GM12892 (cell line): Measurements from ENCODE around the gene SLC12A1.

ENCODE experiments used
- DNase-seq: peaks from one replicate; pipeline ENCODE4 v3.0.0; 2011; ENCODE audit not compliant: insufficient read length
- FAIRE-seq: peaks from 2 replicates; lab custom pipeline; 2011; peaks lifted over from hg19 to GRCh38; lab: Jason Lieb, UNC
- POLR2A ChIP-seq: IDR thresholded peaks from 2 replicates; pipeline ENCODE4 v1.6.1; 2011; ENCODE audit warnings: low read depth, low read length, control low read depth
- POLR2AphosphoS5 ChIP-seq: IDR thresholded peaks from 2 replicates; pipeline ENCODE4 v1.6.1; 2011; ENCODE audit warnings: low read depth, low read length, control low read depth
- TAF1 ChIP-seq: IDR thresholded peaks from 2 replicates; pipeline ENCODE4 v1.6.1; 2011; ENCODE audit warnings: low read depth, mild to moderate bottlenecking, control low read depth, low read length, borderline replicate concordance

SLC12A1 gene

DNA sequence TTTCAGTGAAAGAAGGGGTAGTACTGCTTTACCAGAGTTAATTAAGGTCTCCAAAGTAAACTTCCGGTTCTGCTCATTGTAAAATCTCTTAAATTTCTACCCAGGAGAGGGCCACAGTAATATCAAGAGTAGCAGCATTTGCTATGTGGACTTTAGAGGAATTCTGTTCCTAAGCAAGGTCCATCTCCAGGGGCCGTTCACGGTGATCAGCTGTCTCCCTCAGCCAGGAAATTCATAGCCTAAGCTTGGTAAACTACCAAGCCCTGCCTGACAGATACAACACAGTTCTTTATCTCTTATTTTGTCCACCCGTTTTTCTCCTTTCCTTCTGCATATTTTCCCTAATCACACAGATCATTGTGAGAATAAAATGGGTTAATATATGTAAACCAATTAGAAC lies 127.4 kb downstream of the SLC12A1 start:
- no peak for FAIRE-seq
- TF ChIP-seq POLR2AphosphoS5 (no peak), TAF1 (no peak), POLR2A (no peak)
- no peak for DNase-seq

DNA sequence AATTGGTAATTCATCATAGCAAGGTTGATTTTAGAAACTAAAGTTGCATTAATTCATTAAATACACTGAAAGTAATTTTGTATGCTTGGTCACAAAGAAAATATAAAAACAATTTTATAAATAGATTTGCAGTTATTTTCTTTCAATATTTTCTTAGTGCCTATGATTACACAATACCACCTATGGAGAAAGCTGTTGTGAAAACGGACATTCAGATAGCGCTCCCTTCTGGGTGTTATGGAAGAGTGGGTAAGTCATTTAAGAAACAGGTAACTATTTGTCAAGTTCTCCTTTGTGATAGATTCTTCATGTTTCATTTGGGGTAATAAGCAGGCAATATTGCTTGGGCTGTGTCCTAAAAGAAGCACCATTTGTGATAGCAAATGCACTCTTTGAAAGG lies 128.2 kb downstream of the SLC12A1 start:
- TF ChIP-seq POLR2AphosphoS5 = no peak
- TF ChIP-seq POLR2A = no peak
- no peak for TF ChIP-seq TAF1
- FAIRE-seq (no peak), DNase-seq (no peak)

DNA sequence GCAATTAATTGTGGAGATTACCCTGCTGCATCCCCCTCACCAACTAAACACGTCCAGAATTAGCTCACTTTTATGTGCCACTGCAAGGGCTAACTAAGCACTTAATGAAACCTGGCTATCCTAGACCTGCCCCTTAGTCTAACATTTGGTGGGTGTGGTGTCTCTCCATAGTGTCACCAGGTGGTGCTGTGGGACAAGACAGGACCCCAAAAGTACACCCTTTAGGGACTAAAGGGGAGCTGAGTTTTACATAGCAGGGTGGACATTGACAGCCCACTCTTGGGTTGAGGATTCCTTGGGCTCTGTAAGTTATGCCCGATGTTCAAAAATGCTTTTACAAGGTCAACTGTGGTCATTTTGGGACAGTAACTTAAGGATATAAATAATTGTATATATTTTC lies 130.8 kb downstream of the SLC12A1 start:
- DNase-seq (no peak), FAIRE-seq (peak; percentile 79)
- TF ChIP-seq POLR2A = no peak
- TF ChIP-seq TAF1 = no peak
- no peak for TF ChIP-seq POLR2AphosphoS5

DNA sequence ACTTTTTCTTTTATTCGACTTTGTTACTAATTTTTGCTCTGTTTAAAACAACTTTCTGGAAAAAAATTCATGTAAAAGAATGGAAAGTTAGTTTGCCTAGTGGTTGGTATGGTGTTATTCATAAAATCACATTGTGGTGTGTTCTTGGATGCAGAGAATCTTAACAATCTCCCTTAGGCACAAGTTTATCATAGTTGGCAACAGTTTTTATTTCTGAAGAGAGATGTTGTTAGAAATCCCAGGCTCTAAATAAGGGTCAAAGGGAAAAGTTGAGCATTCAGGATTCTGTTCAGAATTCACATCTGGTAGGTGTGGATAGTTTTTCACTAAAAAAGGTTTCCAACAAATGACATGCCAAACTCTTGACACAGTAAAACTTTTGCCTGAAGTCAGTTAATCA lies 131.5 kb downstream of the SLC12A1 start:
- TF ChIP-seq POLR2A (no peak), TAF1 (no peak), POLR2AphosphoS5 (no peak)
- FAIRE-seq = no peak
- no peak for DNase-seq

DNA sequence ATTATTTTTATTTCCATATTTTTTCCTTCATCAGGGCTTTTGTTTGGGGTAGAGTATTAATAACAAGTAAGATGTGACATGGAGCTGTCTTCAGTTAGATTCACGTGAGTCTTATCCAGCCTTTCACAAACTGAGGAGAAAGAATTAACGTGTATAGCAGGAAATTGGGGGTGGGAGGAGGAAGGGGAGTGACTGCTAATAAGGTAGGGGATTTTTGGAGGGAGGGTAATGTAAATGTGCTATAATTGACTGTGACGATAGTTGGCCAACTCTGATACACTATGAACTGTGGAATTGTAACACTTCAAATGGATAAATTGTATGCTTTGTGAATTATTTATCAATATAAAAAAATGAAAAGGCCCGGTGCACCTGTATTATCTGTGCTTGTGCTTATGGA lies 134.0 kb downstream of the SLC12A1 start:
- TF ChIP-seq POLR2A (no peak), POLR2AphosphoS5 (no peak), TAF1 (no peak)
- FAIRE-seq = peak; percentile 9
- no peak for DNase-seq

DNA sequence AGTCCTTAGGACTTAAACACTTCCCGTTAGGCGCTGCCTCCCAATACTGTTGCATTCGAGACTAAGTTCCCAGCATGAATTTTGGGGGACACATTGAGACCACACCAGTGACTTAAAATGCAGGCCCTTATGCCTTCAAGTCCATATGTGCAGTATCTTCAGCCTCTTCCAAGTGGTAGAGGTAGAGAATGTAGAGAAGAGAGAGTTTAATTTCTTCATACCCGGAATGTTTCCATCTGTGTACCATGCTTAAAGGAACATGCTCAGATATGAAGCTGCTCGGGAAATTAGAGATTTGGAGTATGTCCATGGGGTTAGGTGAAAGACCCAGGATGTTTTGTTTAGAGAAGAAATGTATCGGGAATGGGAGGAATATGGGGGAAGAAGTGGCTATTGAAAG lies 137.8 kb downstream of the SLC12A1 start:
- peak; percentile 65; the same call in 1 of the 2 replicates for TF ChIP-seq POLR2AphosphoS5
- no peak for TF ChIP-seq POLR2A
- no peak for DNase-seq
- no peak for FAIRE-seq

DNA sequence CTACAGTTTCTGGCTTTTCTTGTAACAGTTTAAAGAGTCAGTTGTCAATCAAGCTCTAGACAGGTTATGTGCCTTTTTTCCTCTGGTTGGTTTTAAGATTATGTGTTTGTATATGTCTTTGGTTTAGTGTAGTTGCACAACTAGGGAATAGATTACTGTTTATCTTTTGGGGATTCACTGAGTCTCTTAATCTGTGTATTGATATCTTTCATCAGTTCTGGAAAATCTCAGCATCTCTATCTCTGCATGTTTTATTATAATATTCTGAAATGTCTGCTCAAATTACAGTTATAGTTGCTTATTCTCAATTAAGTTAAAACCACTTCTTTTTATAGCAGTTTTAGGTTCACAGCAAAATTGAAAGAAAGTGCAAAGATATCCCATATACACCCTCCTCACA lies 139.4 kb downstream of the SLC12A1 start:
- no peak for FAIRE-seq
- DNase-seq = no peak
- TF ChIP-seq POLR2A = no peak
- TF ChIP-seq TAF1 = no peak
- TF ChIP-seq POLR2AphosphoS5 = no peak

DNA sequence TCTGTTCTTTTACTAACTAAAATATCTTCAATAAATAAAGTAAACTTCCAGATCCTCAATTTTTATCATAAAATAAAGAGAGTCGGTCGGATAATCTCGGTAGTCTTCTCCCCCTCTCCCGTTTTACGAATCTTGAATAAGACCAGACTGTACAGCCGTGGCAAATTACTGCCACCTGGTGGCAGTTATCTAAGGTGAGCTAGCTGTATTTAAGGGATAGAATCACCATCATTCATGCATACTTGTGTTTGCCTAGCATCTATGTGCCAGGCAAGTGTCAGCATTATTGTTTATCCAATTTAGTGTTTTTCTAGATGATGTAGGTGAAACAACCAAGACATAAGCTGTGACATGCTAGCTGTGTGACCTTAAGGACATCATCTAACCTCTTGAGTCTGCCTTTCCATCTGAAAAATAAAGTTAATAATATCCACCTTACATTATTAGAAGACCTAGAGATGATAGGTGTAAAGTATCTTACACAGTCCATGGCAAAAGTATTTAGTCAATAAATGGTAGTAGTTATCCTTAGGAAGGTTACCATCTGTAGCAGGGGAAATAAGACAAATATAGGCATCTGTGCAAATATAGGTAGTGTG lies 146.5 kb downstream of the SLC12A1 start:
- TF ChIP-seq POLR2AphosphoS5 (no peak), POLR2A (no peak), TAF1 (no peak)
- FAIRE-seq (no peak), DNase-seq (no peak)
